OCI-LY7 (cell line): ENCODE measurements around the gene ANKRD39. TPM values are rescaled to one million over a fixed set of nuclear protein-coding genes. Genes with fewer than 3 reads are reported as not detected.

Experiments
- BruUV-seq: library from RNA; stranded (reverse); fragments of 400-500 nt; replicated peaks from 2 replicates; lab custom pipeline; 2021; lab: Mats Ljungman, UMichigan
- CTCF ChIA-PET: fragments of 300-600 bp; sonication (Branson Sonifier 250); formaldehyde crosslinking; loops from one replicate; lab custom pipeline; 2022; ENCODE audit warnings: antibody characterized with exemption; ENCODE audit not compliant: unreplicated experiment; lab: Charles Lee
- POLR2A ChIA-PET: fragments of 300-600 bp; sonication (Branson Sonifier 250); formaldehyde crosslinking; loops from one replicate; lab custom pipeline; 2022; ENCODE audit warnings: antibody characterized with exemption; lab: Charles Lee
- DNase-seq: peaks from one replicate; pipeline ENCODE4 v3.0.0-alpha.2; 2015; ENCODE audit warnings: low spot score
- H2AFZ ChIP-seq: fragments of 200-600 bp; sonication (generic), shearing (Covaris generic); 2 replicates; pipeline ENCODE4 v1.6.1; 2014; ENCODE audit warnings: mild to moderate bottlenecking, antibody characterized with exemption, low read length, moderate library complexity
- H3K27ac ChIP-seq: fragments of 200-600 bp; sonication (generic); 2 replicates; pipeline ENCODE4 v1.5.1; 2014; ENCODE audit warnings: mixed run types, low read depth, mild to moderate bottlenecking, moderate library complexity, low read length, inconsistent platforms; ENCODE audit not compliant: poor library complexity, severe bottlenecking
- H3K36me3 ChIP-seq: fragments of 200-600 bp; sonication (generic); 2 replicates; pipeline ENCODE4 v1.6.1; 2014; ENCODE audit warnings: mild to moderate bottlenecking, antibody characterized with exemption, low read length, moderate library complexity, mixed read lengths; ENCODE audit not compliant: insufficient read depth
- H3K4me1 ChIP-seq: fragments of 200-600 bp; sonication (generic); 2 replicates; pipeline ENCODE4 v1.5.1; 2014; ENCODE audit warnings: mild to moderate bottlenecking, low read length; ENCODE audit not compliant: insufficient read depth, poor library complexity, severe bottlenecking
- H3K4me2 ChIP-seq: fragments of 200-600 bp; sonication (generic); 2 replicates; pipeline ENCODE4 v1.6.1; 2014; ENCODE audit warnings: mild to moderate bottlenecking, low read length
- H3K4me3 ChIP-seq: fragments of 200-600 bp; sonication (generic); 2 replicates; pipeline ENCODE4 v1.5.1; 2014; ENCODE audit warnings: mild to moderate bottlenecking, low read depth, low read length; ENCODE audit not compliant: poor library complexity, severe bottlenecking
- H3K79me2 ChIP-seq: fragments of 200-600 bp; sonication (generic); 2 replicates; pipeline ENCODE4 v1.6.1; 2016; ENCODE audit warnings: low read depth, mild to moderate bottlenecking, low read length, moderate library complexity, mixed read lengths; ENCODE audit not compliant: insufficient read depth
- H3K9me2 ChIP-seq: fragments of 200-600 bp; sonication (generic); 2 replicates; pipeline ENCODE4 v1.6.1; 2016; ENCODE audit warnings: mild to moderate bottlenecking, low read length, mixed read lengths; ENCODE audit not compliant: insufficient read depth
- H3K9me3 ChIP-seq: fragments of 200-600 bp; sonication (generic); 2 replicates; pipeline ENCODE4 v1.6.1; 2014; ENCODE audit warnings: mild to moderate bottlenecking, mixed run types, low read length, mixed read lengths
- H4K20me1 ChIP-seq: fragments of 200-600 bp; sonication (generic); 2 replicates; pipeline ENCODE4 v1.6.1; 2014; ENCODE audit warnings: mild to moderate bottlenecking, antibody characterized with exemption, low read length, moderate library complexity, mixed read lengths; ENCODE audit not compliant: insufficient read depth
- CTCF ChIP-seq: fragments of 200-600 bp; sonication (generic); conservative IDR thresholded peaks from 2 replicates; pipeline ENCODE4 v1.5.1; 2014; ENCODE audit warnings: mild to moderate bottlenecking, antibody characterized with exemption, low read length, moderate library complexity, mixed read lengths
- EZH2phosphoT487 ChIP-seq: fragments of 200-600 bp; sonication (generic); IDR thresholded peaks from 2 replicates; pipeline ENCODE4 v1.6.1; 2018; ENCODE audit warnings: low read depth, borderline replicate concordance, mild to moderate bottlenecking, mixed run types, antibody characterized with exemption, low read length, moderate library complexity, mixed read lengths
- intact Hi-C: fragments of 100-400 bp; cut with micrococcal nuclease; formaldehyde crosslinking; loops from one replicate; pipeline ENCODE4 v1.10.0; 2022; ENCODE audit not compliant: unreplicated experiment
- total RNA-seq, 2 experiments: library from RNA; depleted of rRNA in 1 of 2; stranded (reverse); fragments of >200 nt in 1 of 2; shearing (Covaris generic) in 1 of 2; gene quantifications; 2 replicates each; pipeline ENCODE4 v1.2.3, GENCODE V29; 2014 to 2022

ANKRD39 gene
- total RNA-seq, 2 experiments from 2014 or later, result 22.2 to 24.1 TPM

GRCh38 chr2:96903815-96904214, 46.0 kb upstream of the ANKRD39 start:
- Histone ChIP-seq H3K4me3 (no peak overlapping the region), H3K9me2 (no peaks in the 10 kb centered on the region), H3K79me2 (no peaks in the 10 kb centered on the region), H4K20me1 (no peaks in the 10 kb centered on the region), H3K36me3 (no peaks in the 10 kb centered on the region), H3K4me1 (no peaks in the 10 kb centered on the region), H2AFZ (no peak overlapping the region), H3K9me3 (no peaks in the 10 kb centered on the region), H3K27ac (no peak overlapping the region), H3K4me2 (no peak overlapping the region)
- TF ChIP-seq EZH2phosphoT487, result no peak
- no peak for TF ChIP-seq CTCF
- no TSS peak for BruUV-seq
- intact Hi-C loops, result no loop called here
- POLR2A ChIA-PET, result interaction anchor here (0.9 kb wide), 1 partner anchor 33 kb away, joined by 3 read pairs; no protein-coding TSS in a partner anchor
- CTCF ChIA-PET, result no interaction called here
- no peak for DNase-seq

GRCh38 chr2:96903318-96903717, 45.5 kb upstream of the ANKRD39 start:
- H3K36me3 ChIP-seq, result no peaks in the 10 kb centered on the region
- BruUV-seq, result no TSS peak
- H2AFZ ChIP-seq, result no peak overlapping the region
- ChIA-PET CTCF (no interaction called here), POLR2A (interaction anchor here (0.9 kb wide), 1 partner anchor 33 kb away, joined by 3 read pairs; no protein-coding TSS in a partner anchor)
- intact Hi-C loops, result no loop called here
- no peaks in the 10 kb centered on the region for H3K9me3 ChIP-seq
- no peak overlapping the region for H3K4me3 ChIP-seq
- no peaks in the 10 kb centered on the region for H4K20me1 ChIP-seq
- H3K9me2 ChIP-seq, result no peaks in the 10 kb centered on the region
- H3K4me2 ChIP-seq, result no peak overlapping the region
- no peak for DNase-seq
- no peaks in the 10 kb centered on the region for H3K79me2 ChIP-seq
- H3K4me1 ChIP-seq, result no peaks in the 10 kb centered on the region
- H3K27ac ChIP-seq, result no peak overlapping the region
- TF ChIP-seq CTCF, result no peak
- no peak for TF ChIP-seq EZH2phosphoT487

- ChIA-PET POLR2A (interaction anchor here (0.7 kb wide), 2 partner anchors 19 to 1667 kb away, joined by 3 to 5 read pairs; no protein-coding TSS in a partner anchor), CTCF (no interaction called here)
- DNase-seq, result no peak
- H3K9me3 ChIP-seq, result no peaks in the 10 kb centered on the region
- no peak overlapping the region for H2AFZ ChIP-seq
- H3K79me2 ChIP-seq, result no peaks in the 10 kb centered on the region
- peaks cover 16% of the 10 kb centered on the region for H3K4me1 ChIP-seq
- no peaks in the 10 kb centered on the region for H4K20me1 ChIP-seq
- H3K27ac ChIP-seq, result no peak overlapping the region
- no peak overlapping the region for H3K4me3 ChIP-seq
- TF ChIP-seq CTCF, result no peak
- TF ChIP-seq EZH2phosphoT487, result no peak
- H3K9me2 ChIP-seq, result no peaks in the 10 kb centered on the region
- no peaks in the 10 kb centered on the region for H3K36me3 ChIP-seq
- intact Hi-C loops, result no loop called here
- BruUV-seq, result no TSS peak
- H3K4me2 ChIP-seq, result no peak overlapping the region
Observed at GRCh38 chr2:96900237-96900636, 42.4 kb upstream of the ANKRD39 start.
